Measurements from ENCODE around the gene GLTP. TPM values are rescaled to one million over a fixed set of nuclear protein-coding genes. Genes with fewer than 3 reads are reported as not detected.
A peak's percentile ranks its signal among the peaks of the same experiment; 100 is the strongest.

Gene GLTP
- total and polyA plus RNA-seq, 2 of the 13 experiments (the other 11 are each of a cell fraction or from before 2014, with no cell fraction given) = 10.7 to 12.9 TPM

DNA sequence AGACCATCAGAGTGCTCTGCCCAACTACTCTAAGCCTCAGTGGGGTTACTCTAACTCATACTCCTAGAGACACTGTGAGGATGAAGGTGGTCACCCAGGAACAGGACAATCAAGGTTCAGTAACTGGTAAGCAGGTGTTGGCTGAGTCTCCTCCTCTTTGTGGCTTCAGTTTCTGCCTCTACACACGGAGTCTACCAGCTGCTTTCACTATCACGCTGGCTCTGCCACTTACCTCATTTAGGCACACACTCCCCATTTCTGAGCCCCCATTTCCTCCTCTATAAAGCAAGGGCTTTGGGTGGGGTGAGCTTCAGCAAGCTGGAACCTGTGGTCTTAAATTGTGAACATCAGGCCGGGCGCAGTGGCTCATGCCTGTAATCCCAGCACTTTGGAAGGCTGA, 12.4 kb upstream of the GLTP start:
- ChIA-PET CTCF (ENCODE audit: low intra/inter-chr PET ratio, low total read pairs) (no interaction called here), POLR2A (no interaction called here)
- no peak for DNase-seq (ENCODE audit: low spot score)
- TF ChIP-seq ZSCAN5A (CRISPR knock-in tag; IDR thresholded peaks at IDR 0.05; ENCODE audit: borderline replicate concordance) (no peak), SRSF1 (optimal IDR thresholded peaks at IDR 0.05; ENCODE audit: low read depth, low read length) (no peak), MAZ (IDR thresholded peaks at IDR 0.05; ENCODE audit: borderline replicate concordance, low read depth, low read length) (no peak), MAZ (CRISPR knock-in tag; IDR thresholded peaks at IDR 0.05; ENCODE audit: low read depth) (no peak), KLF13 (CRISPR knock-in tag; IDR thresholded peaks at IDR 0.05) (no peak), SALL2 (CRISPR knock-in tag; IDR thresholded peaks at IDR 0.05) (no peak), ZNF501 (CRISPR knock-in tag; IDR thresholded peaks at IDR 0.05) (no peak), ZNF430 (CRISPR knock-in tag; IDR thresholded peaks at IDR 0.05) (no peak), MED1 (CRISPR knock-in tag; IDR thresholded peaks at IDR 0.05) (no peak), KLF6 (CRISPR knock-in tag; IDR thresholded peaks at IDR 0.05) (no peak), CENPX (CRISPR knock-in tag; IDR thresholded peaks at IDR 0.05) (no peak), ZNF780A (CRISPR knock-in tag; IDR thresholded peaks at IDR 0.05) (no peak), ETV6 (CRISPR knock-in tag; conservative IDR thresholded peaks at IDR 0.05) (no peak), DR1 (CRISPR knock-in tag; IDR thresholded peaks at IDR 0.05) (no peak), ZNF441 (CRISPR knock-in tag; IDR thresholded peaks at IDR 0.05; ENCODE audit: borderline replicate concordance) (no peak), DMAP1 (CRISPR knock-in tag; IDR thresholded peaks at IDR 0.05) (no peak), RXRB (CRISPR knock-in tag; IDR thresholded peaks at IDR 0.05; ENCODE audit: borderline replicate concordance) (no peak), ZBTB1 (CRISPR knock-in tag; IDR thresholded peaks at IDR 0.05; ENCODE audit: borderline replicate concordance) (no peak), ZNF841 (CRISPR knock-in tag; IDR thresholded peaks at IDR 0.05; ENCODE audit: borderline replicate concordance) (no peak), EEA1 (CRISPR knock-in tag; IDR thresholded peaks at IDR 0.05; ENCODE audit: borderline replicate concordance) (no peak)
- TF ChIP-seq, protein P1, sequence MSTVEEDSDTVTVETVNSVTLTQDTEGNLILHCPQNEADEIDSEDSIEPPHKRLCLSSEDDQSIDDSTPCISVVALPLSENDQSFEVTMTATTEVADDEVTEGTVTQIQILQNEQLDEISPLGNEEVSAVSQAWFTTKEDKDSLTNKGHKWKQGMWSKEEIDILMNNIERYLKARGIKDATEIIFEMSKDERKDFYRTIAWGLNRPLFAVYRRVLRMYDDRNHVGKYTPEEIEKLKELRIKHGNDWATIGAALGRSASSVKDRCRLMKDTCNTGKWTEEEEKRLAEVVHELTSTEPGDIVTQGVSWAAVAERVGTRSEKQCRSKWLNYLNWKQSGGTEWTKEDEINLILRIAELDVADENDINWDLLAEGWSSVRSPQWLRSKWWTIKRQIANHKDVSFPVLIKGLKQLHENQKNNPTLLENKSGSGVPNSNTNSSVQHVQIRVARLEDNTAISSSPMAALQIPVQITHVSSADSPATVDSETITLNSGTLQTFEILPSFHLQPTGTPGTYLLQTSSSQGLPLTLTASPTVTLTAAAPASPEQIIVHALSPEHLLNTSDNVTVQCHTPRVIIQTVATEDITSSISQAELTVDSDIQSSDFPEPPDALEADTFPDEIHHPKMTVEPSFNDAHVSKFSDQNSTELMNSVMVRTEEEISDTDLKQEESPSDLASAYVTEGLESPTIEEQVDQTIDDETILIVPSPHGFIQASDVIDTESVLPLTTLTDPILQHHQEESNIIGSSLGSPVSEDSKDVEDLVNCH (CRISPR knock-in tag; IDR thresholded peaks at IDR 0.05) = no peak
- Histone ChIP-seq H3K27ac (ENCODE audit: extremely low read length, insufficient read depth, low read length) (no peak overlapping the region), H3K36me3 (replicated peaks in 1 of 2; ENCODE audit: control insufficient read depth in 1 of 2, insufficient read depth in 2 of 2, low read length in 2 of 2) (no peaks in the 10 kb centered on the region), H2AFZ (ENCODE audit: low read length) (no peak overlapping the region), H3K4me1 (ENCODE audit: insufficient read depth, low read length) (peaks cover 76% of the 10 kb centered on the region), H4K20me1 (ENCODE audit: insufficient read depth, low read length) (no peaks in the 10 kb centered on the region), H3K4me2 (ENCODE audit: low read depth, low read length) (peak overlapping the region; percentile 15; the same call in 1 of the 2 replicates), H3K27me3 (ENCODE audit: control insufficient read depth in 1 of 2, insufficient read depth in 2 of 2, low read length in 2 of 2) (peaks cover 0 to 3% of the 10 kb centered on the region in 2 experiments; a peak in 1 of 5 replicates), H3K79me2 (ENCODE audit: insufficient read depth, low read length) (no peaks in the 10 kb centered on the region), H3K9me3 (ENCODE audit: low read length) (no peaks in the 10 kb centered on the region), H3K4me3 (replicated peaks in 1 of 3; ENCODE audit: insufficient read depth in 1 of 3, low read depth in 2 of 3, low read length in 3 of 3) (no peak overlapping the region), H3K9ac (ENCODE audit: insufficient read depth, low read depth, low read length) (no peak overlapping the region)
- WGBS (ENCODE audit: low lambda C conversion rate) = 18% methylated on average over 4 of the region's 4 CpGs
- no peak; the same call in 2 of the 3 replicates for ATAC-seq
- intact Hi-C loops (cut with micrococcal nuclease; ENCODE audit: unreplicated experiment) = no loop called here
- BruUV-seq (replicated peaks) = no TSS peak
- no peak for FAIRE-seq
- in situ Hi-C loops (cut with HindIII; ENCODE audit: extremely low pct_ligation_motif_present, low pct_unique_long_range_greater_than_20kb) = no loop called here
